OCI-LY7 (cell line): ENCODE data around the gene KRTAP2-2. TPM values are rescaled to one million over a fixed set of nuclear protein-coding genes. Genes with fewer than 3 reads are reported as not detected.

ENCODE experiments used
- BruUV-seq: library from RNA; stranded (reverse); fragments of 400-500 nt; replicated peaks from 2 replicates; lab custom pipeline; 2021; lab: Mats Ljungman, UMichigan
- CTCF ChIA-PET: fragments of 300-600 bp; sonication (Branson Sonifier 250); formaldehyde crosslinking; loops from one replicate; lab custom pipeline; 2022; ENCODE audit warnings: antibody characterized with exemption; ENCODE audit not compliant: unreplicated experiment; lab: Charles Lee
- POLR2A ChIA-PET: fragments of 300-600 bp; sonication (Branson Sonifier 250); formaldehyde crosslinking; loops from one replicate; lab custom pipeline; 2022; ENCODE audit warnings: antibody characterized with exemption; lab: Charles Lee
- DNase-seq: peaks from one replicate; pipeline ENCODE4 v3.0.0-alpha.2; 2015; ENCODE audit warnings: low spot score
- H2AFZ ChIP-seq: fragments of 200-600 bp; sonication (generic), shearing (Covaris generic); 2 replicates; pipeline ENCODE4 v1.6.1; 2014; ENCODE audit warnings: mild to moderate bottlenecking, antibody characterized with exemption, low read length, moderate library complexity
- H3K27ac ChIP-seq: fragments of 200-600 bp; sonication (generic); 2 replicates; pipeline ENCODE4 v1.5.1; 2014; ENCODE audit warnings: mixed run types, low read depth, mild to moderate bottlenecking, moderate library complexity, low read length, inconsistent platforms; ENCODE audit not compliant: poor library complexity, severe bottlenecking
- H3K36me3 ChIP-seq: fragments of 200-600 bp; sonication (generic); 2 replicates; pipeline ENCODE4 v1.6.1; 2014; ENCODE audit warnings: mild to moderate bottlenecking, antibody characterized with exemption, low read length, moderate library complexity, mixed read lengths; ENCODE audit not compliant: insufficient read depth
- H3K4me1 ChIP-seq: fragments of 200-600 bp; sonication (generic); 2 replicates; pipeline ENCODE4 v1.5.1; 2014; ENCODE audit warnings: mild to moderate bottlenecking, low read length; ENCODE audit not compliant: insufficient read depth, poor library complexity, severe bottlenecking
- H3K4me2 ChIP-seq: fragments of 200-600 bp; sonication (generic); 2 replicates; pipeline ENCODE4 v1.6.1; 2014; ENCODE audit warnings: mild to moderate bottlenecking, low read length
- H3K4me3 ChIP-seq: fragments of 200-600 bp; sonication (generic); 2 replicates; pipeline ENCODE4 v1.5.1; 2014; ENCODE audit warnings: mild to moderate bottlenecking, low read depth, low read length; ENCODE audit not compliant: poor library complexity, severe bottlenecking
- H3K79me2 ChIP-seq: fragments of 200-600 bp; sonication (generic); 2 replicates; pipeline ENCODE4 v1.6.1; 2016; ENCODE audit warnings: low read depth, mild to moderate bottlenecking, low read length, moderate library complexity, mixed read lengths; ENCODE audit not compliant: insufficient read depth
- H3K9me2 ChIP-seq: fragments of 200-600 bp; sonication (generic); 2 replicates; pipeline ENCODE4 v1.6.1; 2016; ENCODE audit warnings: mild to moderate bottlenecking, low read length, mixed read lengths; ENCODE audit not compliant: insufficient read depth
- H3K9me3 ChIP-seq: fragments of 200-600 bp; sonication (generic); 2 replicates; pipeline ENCODE4 v1.6.1; 2014; ENCODE audit warnings: mild to moderate bottlenecking, mixed run types, low read length, mixed read lengths
- H4K20me1 ChIP-seq: fragments of 200-600 bp; sonication (generic); 2 replicates; pipeline ENCODE4 v1.6.1; 2014; ENCODE audit warnings: mild to moderate bottlenecking, antibody characterized with exemption, low read length, moderate library complexity, mixed read lengths; ENCODE audit not compliant: insufficient read depth
- CTCF ChIP-seq: fragments of 200-600 bp; sonication (generic); conservative IDR thresholded peaks from 2 replicates; pipeline ENCODE4 v1.5.1; 2014; ENCODE audit warnings: mild to moderate bottlenecking, antibody characterized with exemption, low read length, moderate library complexity, mixed read lengths
- EZH2phosphoT487 ChIP-seq: fragments of 200-600 bp; sonication (generic); IDR thresholded peaks from 2 replicates; pipeline ENCODE4 v1.6.1; 2018; ENCODE audit warnings: low read depth, borderline replicate concordance, mild to moderate bottlenecking, mixed run types, antibody characterized with exemption, low read length, moderate library complexity, mixed read lengths
- intact Hi-C: fragments of 100-400 bp; cut with micrococcal nuclease; formaldehyde crosslinking; loops from one replicate; pipeline ENCODE4 v1.10.0; 2022; ENCODE audit not compliant: unreplicated experiment
- total RNA-seq, 2 experiments: library from RNA; depleted of rRNA in 1 of 2; stranded (reverse); fragments of >200 nt in 1 of 2; shearing (Covaris generic) in 1 of 2; gene quantifications; 2 replicates each; pipeline ENCODE4 v1.2.3, GENCODE V29; 2014 to 2022

Gene KRTAP2-2
- total RNA-seq, 2 experiments from 2014 or later: not detected

- DNase-seq: no peak
- intact Hi-C loops: no loop called here
- Histone ChIP-seq H3K9me3 (no peaks in the 10 kb centered on the region), H2AFZ (no peak overlapping the region), H3K27ac (no peak overlapping the region), H3K79me2 (no peaks in the 10 kb centered on the region), H3K4me3 (no peak overlapping the region), H3K36me3 (no peaks in the 10 kb centered on the region), H3K9me2 (no peaks in the 10 kb centered on the region), H3K4me2 (no peak overlapping the region), H3K4me1 (no peaks in the 10 kb centered on the region), H4K20me1 (no peaks in the 10 kb centered on the region)
- POLR2A ChIA-PET: no interaction called here
- CTCF ChIA-PET: no interaction called here
- no TSS peak for BruUV-seq
- TF ChIP-seq CTCF (no peak), EZH2phosphoT487 (no peak)
Observed at GRCh38 chr17:41054025-41054424, 1.0 kb downstream of the KRTAP2-2 start.

DNA sequence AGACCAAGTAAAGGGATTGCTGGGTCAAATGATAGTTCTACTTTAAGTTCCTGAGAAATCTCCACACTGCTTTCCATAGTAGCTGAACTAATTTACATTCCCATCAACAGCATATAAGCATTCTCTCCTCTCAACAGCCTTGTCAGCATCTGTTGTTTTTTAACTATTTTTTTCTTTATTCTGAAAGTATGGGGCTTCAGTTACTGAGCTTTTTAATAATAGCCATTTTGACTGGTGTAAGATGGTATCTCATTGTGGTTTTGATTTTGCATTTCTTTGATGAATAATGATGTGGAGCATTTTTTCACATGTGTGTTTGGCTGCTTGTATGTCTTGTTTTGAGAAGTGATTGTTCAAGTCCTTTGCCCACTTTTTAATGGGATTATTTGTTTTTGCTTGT lies 2.5 kb downstream of the KRTAP2-2 start:
- Histone ChIP-seq H3K79me2 (no peaks in the 10 kb centered on the region), H3K36me3 (no peaks in the 10 kb centered on the region), H3K9me3 (no peaks in the 10 kb centered on the region), H3K4me3 (no peak overlapping the region), H3K9me2 (no peaks in the 10 kb centered on the region), H3K4me2 (no peak overlapping the region), H2AFZ (no peak overlapping the region), H4K20me1 (no peaks in the 10 kb centered on the region), H3K4me1 (no peaks in the 10 kb centered on the region), H3K27ac (no peak overlapping the region)
- POLR2A ChIA-PET: no interaction called here
- intact Hi-C loops: no loop called here
- TF ChIP-seq EZH2phosphoT487 (no peak), CTCF (no peak)
- CTCF ChIA-PET: no interaction called here
- BruUV-seq: no TSS peak
- no peak for DNase-seq

- ChIA-PET POLR2A (no interaction called here), CTCF (no interaction called here)
- Histone ChIP-seq H4K20me1 (no peaks in the 10 kb centered on the region), H3K4me1 (no peaks in the 10 kb centered on the region), H3K9me3 (no peaks in the 10 kb centered on the region), H2AFZ (no peak overlapping the region), H3K36me3 (no peaks in the 10 kb centered on the region), H3K79me2 (no peaks in the 10 kb centered on the region), H3K27ac (no peak overlapping the region), H3K4me2 (no peak overlapping the region), H3K4me3 (no peak overlapping the region), H3K9me2 (no peaks in the 10 kb centered on the region)
- TF ChIP-seq CTCF (no peak), EZH2phosphoT487 (no peak)
- intact Hi-C loops: no loop called here
- DNase-seq: no peak
- BruUV-seq: no TSS peak
Observed at GRCh38 chr17:41049110-41049509, 5.9 kb downstream of the KRTAP2-2 start.
